ENCODE data around the gene SHISA2.

Gene SHISA2

GRCh38 chr13:26034018-26034417 is 17.8 kb downstream of the SHISA2 start:
- Histone ChIP-seq H3K4me2 (ENCODE audit: low read depth, low read length, poor library complexity, severe bottlenecking) (no peak overlapping the region), H2AFZ (ENCODE audit: low read depth, low read length, severe bottlenecking) (no peak overlapping the region), H3K27me3 (ENCODE audit: low read length) (no peaks in the 10 kb centered on the region), H3F3A (ENCODE audit: insufficient read depth) (no peaks in the 10 kb centered on the region), H4K20me1 (ENCODE audit: low read depth, low read length) (no peaks in the 10 kb centered on the region), H3K9ac (ENCODE audit: low read length) (no peak overlapping the region), H3K79me2 (ENCODE audit: insufficient read depth, low read length) (no peaks in the 10 kb centered on the region), H3K9me2 (replicated peaks; ENCODE audit: insufficient read depth, low read length) (no peaks in the 10 kb centered on the region), H3K27ac (ENCODE audit: low read depth, low read length) (no peak overlapping the region), H3K9me3 (ENCODE audit: insufficient read depth, low read length) (no peaks in the 10 kb centered on the region), H3K36me3 (ENCODE audit: low read length) (no peaks in the 10 kb centered on the region), H3K4me3 (ENCODE audit: insufficient read depth, low read length, poor library complexity, severe bottlenecking) (no peak overlapping the region)
- TF ChIP-seq, protein P1, sequence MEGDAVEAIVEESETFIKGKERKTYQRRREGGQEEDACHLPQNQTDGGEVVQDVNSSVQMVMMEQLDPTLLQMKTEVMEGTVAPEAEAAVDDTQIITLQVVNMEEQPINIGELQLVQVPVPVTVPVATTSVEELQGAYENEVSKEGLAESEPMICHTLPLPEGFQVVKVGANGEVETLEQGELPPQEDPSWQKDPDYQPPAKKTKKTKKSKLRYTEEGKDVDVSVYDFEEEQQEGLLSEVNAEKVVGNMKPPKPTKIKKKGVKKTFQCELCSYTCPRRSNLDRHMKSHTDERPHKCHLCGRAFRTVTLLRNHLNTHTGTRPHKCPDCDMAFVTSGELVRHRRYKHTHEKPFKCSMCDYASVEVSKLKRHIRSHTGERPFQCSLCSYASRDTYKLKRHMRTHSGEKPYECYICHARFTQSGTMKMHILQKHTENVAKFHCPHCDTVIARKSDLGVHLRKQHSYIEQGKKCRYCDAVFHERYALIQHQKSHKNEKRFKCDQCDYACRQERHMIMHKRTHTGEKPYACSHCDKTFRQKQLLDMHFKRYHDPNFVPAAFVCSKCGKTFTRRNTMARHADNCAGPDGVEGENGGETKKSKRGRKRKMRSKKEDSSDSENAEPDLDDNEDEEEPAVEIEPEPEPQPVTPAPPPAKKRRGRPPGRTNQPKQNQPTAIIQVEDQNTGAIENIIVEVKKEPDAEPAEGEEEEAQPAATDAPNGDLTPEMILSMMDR (IDR thresholded peaks at IDR 0.05; ENCODE audit: insufficient read depth, low read length, poor library complexity, severe bottlenecking) = no peak
- TF ChIP-seq EZH2phosphoT487 (conservative IDR thresholded peaks at IDR 0.05; ENCODE audit: low read length) = no peak

DNA sequence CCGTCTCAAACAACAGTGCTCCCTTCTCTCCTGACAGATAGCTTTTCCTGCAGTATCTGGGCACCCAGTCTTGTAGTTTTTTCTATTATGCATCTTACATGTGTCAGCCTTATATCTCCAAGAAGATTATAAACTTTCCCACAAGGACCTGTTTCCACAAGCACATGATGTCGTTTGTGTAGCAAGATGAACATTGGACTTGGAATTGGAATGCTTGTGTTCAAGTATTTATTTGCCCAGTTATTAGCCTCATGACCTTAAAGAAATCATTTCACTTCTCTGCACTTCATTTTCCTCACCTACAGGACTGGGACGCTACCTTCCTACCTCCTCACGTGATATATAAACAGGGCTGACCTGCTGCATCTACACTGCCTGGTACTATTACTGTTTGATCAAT is 21.5 kb downstream of the SHISA2 start:
- no peaks in the 10 kb centered on the region for H4K20me1 ChIP-seq (ENCODE audit: low read depth, low read length)
- no peaks in the 10 kb centered on the region for H3K36me3 ChIP-seq (ENCODE audit: low read length)
- H3K4me3 ChIP-seq (ENCODE audit: insufficient read depth, low read length, poor library complexity, severe bottlenecking) = no peak overlapping the region
- H3K9me2 ChIP-seq (replicated peaks; ENCODE audit: insufficient read depth, low read length) = no peaks in the 10 kb centered on the region
- H3K79me2 ChIP-seq (ENCODE audit: insufficient read depth, low read length) = no peaks in the 10 kb centered on the region
- no peak overlapping the region for H3K9ac ChIP-seq (ENCODE audit: low read length)
- no peaks in the 10 kb centered on the region for H3K9me3 ChIP-seq (ENCODE audit: insufficient read depth, low read length)
- H2AFZ ChIP-seq (ENCODE audit: low read depth, low read length, severe bottlenecking) = no peak overlapping the region
- no peaks in the 10 kb centered on the region for H3F3A ChIP-seq (ENCODE audit: insufficient read depth)
- TF ChIP-seq, protein P1 (IDR thresholded peaks at IDR 0.05; ENCODE audit: insufficient read depth, low read length, poor library complexity, severe bottlenecking) = no peak
- TF ChIP-seq EZH2phosphoT487 (conservative IDR thresholded peaks at IDR 0.05; ENCODE audit: low read length) = no peak
- no peaks in the 10 kb centered on the region for H3K27me3 ChIP-seq (ENCODE audit: low read length)
- H3K27ac ChIP-seq (ENCODE audit: low read depth, low read length) = no peak overlapping the region
- no peak overlapping the region for H3K4me2 ChIP-seq (ENCODE audit: low read depth, low read length, poor library complexity, severe bottlenecking)

DNA sequence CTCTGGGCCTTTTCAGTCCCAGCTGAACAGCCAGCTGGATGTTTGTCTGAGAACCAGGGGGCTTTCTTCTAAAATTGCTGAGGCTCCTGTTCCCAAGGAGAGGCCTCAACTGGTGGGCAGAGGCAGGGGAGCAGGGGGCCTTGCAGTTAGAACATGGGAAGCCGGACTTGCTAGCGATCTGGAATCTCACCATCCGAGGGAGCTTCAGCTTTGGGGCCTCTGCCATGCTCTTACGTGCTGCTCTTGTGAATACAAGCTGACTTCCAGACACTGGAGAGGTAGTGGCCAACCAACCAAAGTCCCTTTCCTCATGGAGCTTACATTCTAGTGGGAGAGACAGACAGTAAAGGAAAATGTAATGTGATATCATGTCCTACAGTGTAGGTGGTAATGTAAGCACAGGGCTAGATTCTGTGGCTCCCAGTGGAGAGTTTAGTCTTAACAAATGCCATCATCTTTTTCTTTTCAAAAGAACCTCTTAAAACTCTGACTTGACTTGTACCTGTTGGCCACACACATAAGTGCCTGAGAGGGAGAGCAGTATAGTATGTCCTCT is 22.2 kb downstream of the SHISA2 start:
- Histone ChIP-seq H3K9ac (ENCODE audit: low read length) (no peak overlapping the region), H3K4me2 (ENCODE audit: low read depth, low read length, poor library complexity, severe bottlenecking) (no peak overlapping the region), H3K4me3 (ENCODE audit: insufficient read depth, low read length, poor library complexity, severe bottlenecking) (no peak overlapping the region), H4K20me1 (ENCODE audit: low read depth, low read length) (no peaks in the 10 kb centered on the region), H3K9me2 (replicated peaks; ENCODE audit: insufficient read depth, low read length) (no peaks in the 10 kb centered on the region), H2AFZ (ENCODE audit: low read depth, low read length, severe bottlenecking) (no peak overlapping the region), H3F3A (ENCODE audit: insufficient read depth) (no peaks in the 10 kb centered on the region), H3K9me3 (ENCODE audit: insufficient read depth, low read length) (no peaks in the 10 kb centered on the region), H3K27me3 (ENCODE audit: low read length) (no peaks in the 10 kb centered on the region), H3K79me2 (ENCODE audit: insufficient read depth, low read length) (no peaks in the 10 kb centered on the region), H3K36me3 (ENCODE audit: low read length) (no peaks in the 10 kb centered on the region), H3K27ac (ENCODE audit: low read depth, low read length) (no peak overlapping the region)
- TF ChIP-seq, protein P1 (IDR thresholded peaks at IDR 0.05; ENCODE audit: insufficient read depth, low read length, poor library complexity, severe bottlenecking) = no peak
- TF ChIP-seq EZH2phosphoT487 (conservative IDR thresholded peaks at IDR 0.05; ENCODE audit: low read length) = no peak

All from SU-DHL-6 (cell line).